ENCODE results near the gene LRBA. TPM values are rescaled to one million over a fixed set of nuclear protein-coding genes. Genes with fewer than 3 reads are reported as not detected.
"Not testable (repeated sequence)": the region's sequence is repeated elsewhere in the genome, so short reads cannot be mapped to it uniquely, and the experiment has no call there.

LRBA gene
- total RNA-seq, 1 donor from 2014 or later = 70.5 TPM

DNA sequence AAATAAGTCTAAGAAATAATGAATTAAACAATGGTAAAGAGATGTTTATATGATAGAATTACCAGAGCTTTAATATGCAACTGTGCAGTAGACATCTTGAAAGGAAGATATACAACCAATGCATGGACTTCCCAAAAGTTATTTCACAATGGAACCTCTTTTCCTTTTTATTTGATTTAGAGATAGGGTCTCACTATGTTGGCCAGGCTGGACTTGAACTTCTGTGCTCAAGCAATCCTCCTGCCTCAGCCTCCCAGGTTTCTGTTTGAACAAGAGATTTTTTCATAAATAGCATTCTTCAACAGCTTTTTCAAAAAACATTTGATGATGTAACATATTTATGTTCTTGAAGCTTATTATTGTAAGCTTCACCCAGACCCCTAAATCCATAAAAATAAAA, 72.0 kb downstream of the LRBA start:
- no peak for DNase-seq

DNA sequence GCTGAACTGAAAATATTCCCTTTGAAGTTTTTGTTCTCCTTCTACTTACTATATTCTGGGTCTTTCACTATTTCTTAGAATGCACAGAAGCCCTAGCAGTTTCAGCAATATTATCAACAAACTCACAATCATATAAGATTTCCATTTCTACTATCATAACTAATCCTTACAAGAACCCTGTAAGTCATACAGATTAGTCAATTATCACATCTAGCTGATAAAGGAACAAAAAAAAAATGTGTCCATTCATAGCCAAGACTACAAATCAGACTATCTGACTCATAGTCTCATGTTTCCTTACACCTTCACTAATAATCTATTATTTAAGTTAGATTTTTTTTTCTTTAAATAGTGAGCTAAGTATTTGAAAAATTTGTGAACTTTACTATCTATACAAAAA, 72.5 kb downstream of the LRBA start:
- DNase-seq = no peak

DNA sequence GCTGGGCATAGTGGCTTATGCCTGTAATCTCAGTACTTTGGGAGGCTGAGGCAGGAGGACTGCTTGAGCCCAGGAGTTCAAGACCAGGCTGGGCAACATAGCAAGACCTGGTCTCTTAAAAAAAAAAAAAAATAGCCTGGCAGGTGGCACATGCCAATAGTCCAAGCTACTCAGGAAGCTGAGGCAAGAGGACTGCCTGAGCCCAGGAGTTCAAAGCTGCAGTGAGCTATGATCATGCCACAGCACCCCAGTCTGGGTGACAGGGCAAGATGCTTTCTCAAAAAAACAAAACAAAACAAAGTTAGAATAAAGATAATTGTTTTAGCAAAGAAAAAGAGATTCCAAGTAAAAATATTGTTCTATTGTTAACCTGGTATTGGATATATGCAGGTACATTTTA, 75.0 kb downstream of the LRBA start:
- DNase-seq = no peak

DNA sequence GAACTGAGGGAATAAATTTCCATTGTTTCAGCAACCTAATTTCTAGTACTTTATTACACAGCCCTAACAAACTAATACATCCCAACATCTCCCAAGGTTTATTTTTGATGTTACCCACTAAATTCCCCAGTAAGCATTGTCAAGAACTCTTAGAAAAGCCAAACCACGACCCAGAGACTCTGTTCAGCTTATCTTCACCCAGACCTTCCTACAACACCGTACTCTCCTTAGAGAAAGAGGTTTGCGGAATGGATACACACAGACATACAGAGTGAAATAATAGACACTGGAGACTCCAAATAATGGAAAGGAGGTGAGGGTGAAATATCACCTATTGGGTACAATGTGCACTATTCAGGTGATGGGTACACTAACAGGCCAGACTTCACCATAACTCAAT, 75.6 kb downstream of the LRBA start:
- no peak for DNase-seq

DNA sequence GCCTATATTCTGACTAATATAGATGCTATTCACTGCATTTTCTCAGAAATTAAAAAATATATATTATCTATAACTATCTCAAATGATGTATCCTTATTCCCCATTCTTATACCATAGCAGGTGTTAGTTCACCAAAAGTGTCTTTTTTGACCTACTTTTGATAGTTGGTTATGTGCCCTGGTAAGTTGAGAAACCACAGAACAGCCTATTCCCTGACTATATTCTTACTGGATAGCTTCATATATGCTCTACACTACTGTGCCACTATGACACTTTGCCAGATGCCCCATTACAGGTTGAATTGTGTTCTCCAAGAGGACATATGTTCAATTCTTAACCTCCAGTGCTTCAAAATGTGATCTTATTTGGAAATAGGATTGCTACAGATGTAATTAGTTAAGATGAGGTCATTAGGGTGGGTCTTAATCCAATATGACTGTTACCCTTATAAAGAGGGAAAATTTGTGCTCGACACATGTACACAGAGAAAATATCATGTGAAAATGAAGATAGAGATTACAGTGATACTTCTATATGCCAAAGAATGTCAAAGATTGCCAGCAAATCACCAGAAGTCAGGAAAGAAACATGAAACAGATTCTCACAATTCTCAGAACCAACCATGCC, 76.1 kb downstream of the LRBA start:
- no peak for DNase-seq

DNA sequence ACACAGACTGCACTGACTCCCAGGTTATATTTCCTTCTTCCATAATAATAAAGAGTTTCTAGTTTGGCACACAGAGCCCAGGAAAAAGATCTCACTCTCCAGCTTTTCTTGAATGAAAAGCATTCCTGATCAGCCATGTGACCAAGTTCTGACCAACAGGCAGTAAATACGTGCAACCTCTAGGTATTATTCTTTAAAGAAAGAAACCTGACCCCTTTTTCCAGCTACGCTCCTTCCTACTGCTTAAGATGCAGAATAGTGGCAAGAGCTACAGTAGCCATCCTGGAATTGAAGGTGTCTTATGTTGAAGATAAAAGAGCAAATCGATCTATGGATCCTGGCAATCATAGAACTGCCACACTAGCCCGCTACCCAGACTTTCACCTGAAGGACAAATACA, 76.7 kb downstream of the LRBA start:
- DNase-seq = no peak

DNA sequence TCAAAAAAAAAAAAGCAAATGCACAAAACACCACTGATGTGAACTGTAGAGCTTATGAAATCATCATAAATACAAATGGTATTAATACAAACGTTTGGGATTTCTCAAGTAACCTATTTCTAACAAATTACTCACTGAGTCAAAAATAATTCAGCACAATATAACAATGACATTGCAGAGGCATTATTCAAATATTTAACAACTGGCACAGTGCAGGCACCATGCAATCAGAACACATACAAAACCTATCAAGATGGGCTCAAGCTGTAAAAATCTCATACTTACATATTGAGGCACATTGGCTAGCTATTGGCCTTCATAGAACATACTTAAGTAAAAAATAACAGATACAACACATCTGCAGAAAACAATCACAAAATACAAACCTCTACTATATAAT, 81.1 kb downstream of the LRBA start:
- no peak for DNase-seq

DNA sequence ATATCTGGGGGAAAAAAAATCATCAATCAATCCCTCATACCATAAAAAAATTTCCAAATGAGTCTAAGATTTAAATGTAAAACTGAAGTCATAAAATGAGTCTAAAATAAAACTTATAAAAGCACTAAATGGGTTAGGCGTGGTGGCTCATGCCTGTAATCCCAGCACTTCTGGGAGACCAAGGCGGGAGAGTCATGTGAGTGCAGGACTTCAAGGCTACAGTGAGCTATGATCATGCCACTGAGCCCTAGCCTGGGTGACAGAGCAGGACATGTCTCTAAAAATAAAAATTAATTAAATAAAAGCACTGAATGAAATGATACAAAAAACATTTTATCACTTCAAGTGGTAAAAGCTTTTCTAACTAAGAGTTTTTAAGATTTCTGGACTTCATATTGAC, 83.3 kb downstream of the LRBA start:
- no peak for DNase-seq

DNA sequence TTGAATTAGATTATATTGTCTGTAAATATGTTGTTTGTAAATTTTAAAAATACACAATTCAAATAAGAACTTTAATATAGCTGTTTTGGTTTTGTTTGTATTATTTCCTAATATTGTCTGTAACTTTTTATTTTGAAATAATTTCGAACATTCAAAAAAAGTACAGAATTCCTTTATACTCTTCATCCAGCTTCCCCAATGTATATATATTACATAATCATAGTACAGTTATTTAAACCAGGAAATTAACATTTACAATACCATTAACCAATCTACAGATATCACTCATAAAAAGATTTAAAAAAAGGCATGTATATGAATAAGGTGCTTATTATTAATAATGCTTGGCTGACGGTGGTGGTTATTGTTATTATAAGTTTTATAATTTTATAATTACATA, 84.1 kb downstream of the LRBA start:
- no peak for DNase-seq

DNA sequence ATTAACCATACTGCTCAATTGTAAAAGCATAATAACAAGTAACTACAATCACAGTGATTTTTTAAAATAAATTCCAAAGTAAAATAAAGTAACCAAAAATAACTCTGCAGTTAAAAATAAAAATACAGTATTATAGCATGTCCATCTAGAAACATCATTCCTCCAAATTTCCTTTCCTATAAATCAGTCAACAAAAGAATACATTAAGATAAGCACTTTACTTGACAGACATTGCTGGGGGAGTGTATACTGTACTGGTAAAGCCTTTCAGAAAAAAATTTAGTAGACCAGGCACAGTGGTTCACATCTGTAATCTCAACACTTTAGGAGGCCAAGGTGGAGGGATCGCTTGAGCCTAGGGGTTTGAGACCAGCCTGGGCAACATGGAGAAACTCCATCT, 91.1 kb downstream of the LRBA start:
- no peak for DNase-seq

DNA sequence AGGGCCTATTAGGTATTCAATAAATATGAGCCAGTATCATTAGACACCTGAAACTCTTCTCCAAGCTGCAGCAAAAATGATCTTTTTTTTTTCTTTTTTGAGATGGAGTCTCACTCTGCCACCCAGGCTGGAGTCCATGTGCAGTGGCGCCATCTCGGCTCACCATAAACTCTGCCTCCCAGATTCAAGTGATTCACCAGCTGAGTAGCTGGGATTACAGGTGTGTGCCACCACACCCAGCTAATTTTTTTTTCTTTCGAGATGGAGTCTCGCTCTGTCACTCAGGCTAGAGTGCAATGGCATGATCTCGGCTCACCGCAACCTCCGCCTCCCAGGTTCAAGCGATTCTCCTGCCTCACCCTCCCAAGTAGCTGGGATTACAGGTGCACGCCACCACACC, 93.6 kb downstream of the LRBA start:
- DNase-seq = not testable (repeated sequence)

DNA sequence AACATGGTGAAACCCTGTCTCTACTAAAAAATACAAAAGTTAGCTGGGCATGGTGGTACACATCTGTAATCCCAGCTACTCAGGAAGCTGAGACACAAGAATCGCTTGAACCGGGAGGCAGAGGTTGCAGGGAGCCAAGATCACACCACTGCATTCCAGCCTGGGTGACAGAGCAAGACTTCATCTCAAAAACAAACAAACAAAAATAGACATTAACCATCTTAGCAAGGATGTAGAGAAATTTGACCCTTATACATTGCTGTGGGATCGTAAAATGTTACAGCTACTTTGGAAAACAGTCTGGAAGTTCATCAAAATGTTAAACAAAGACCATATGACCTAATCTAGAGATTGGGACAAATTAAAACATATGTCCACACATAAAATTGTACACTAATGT, 96.5 kb downstream of the LRBA start:
- DNase-seq = not testable (repeated sequence)

DNA sequence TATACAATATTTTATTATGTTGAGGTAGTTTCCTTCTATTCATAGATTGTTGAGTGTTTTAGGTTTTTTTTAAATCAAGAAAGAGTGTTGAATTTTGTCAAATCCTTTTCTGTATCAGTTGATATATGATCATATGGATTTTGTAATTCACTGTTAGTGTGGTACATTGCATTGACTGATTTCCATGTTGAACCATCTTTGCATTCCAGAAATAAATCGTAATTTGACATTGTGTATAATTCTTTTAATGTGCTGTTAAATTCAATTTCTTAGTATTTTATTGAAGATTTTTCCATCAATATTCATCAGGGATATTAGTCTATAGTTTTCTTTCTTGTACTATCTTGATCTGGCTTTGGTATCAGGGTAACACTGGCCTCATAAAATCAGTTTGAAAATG, 103.8 kb downstream of the LRBA start:
- DNase-seq = no peak

DNA sequence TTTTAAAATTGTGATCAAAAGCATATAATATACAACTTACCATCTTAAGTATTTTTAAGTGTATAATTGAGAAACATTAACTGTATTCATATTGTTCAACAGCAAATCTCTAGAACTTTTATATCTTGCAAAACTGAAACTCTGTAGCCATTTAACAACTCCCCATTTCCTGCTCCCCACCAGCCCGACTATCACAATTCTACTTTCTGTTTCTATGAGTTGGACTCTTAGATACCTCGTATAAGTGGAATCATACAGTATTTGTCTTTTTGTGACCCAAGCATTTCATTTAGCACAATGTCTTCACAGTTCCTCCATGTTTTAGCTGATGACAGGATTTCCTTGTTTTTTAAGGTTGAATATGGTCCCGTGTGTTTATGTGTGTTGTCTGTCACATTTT, 106.0 kb downstream of the LRBA start:
- no peak for DNase-seq

DNA sequence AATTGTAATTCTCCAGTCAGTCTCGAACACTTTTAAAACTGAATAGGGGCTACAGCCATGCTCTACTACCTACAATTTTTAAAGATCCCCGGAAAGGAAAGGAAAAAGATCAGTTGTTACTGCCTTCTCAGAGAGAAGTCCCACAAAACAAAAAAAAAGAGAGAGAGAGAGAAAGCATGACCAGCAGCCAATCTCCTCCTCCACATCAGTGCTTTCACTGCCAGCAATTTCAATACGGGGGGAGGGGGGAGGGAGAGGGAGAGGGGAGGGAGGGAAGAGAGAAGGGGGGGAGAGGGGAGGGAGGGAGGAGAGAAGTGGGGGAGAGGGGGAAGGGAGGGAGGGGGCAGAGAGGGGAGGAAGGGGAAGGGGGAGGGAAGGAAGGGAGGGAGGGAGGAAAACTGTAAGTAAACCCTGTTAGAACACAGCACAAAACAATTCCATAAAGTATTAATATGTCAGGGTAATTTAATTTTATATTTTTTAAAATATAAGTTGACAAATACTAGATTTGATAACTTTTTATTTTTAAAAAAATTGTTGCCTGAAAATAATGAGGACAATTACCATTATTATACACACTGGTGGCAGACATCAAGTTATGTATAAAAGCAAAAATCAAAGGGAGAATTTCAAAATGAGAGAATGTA, 108.0 kb downstream of the LRBA start:
- no peak for DNase-seq

DNA sequence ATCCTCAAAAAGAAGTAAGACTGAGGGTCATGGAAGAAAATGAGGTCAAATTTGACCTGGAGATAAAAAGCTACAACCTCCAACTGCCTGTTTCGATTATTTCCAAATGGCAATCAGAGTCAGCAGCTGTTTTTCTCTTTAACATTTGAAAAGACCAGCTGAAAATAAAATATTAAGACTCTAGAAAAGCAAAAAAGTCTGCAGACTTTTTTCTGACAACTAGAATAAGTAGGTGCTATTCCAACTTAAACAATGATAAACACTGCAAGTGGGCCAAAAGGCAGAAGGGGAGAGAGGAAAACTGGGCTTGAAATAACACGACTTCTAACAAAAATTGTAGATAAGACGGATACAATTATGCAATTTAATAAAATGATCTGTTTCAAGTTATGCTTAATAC, 110.4 kb downstream of the LRBA start:
- DNase-seq = no peak

DNA sequence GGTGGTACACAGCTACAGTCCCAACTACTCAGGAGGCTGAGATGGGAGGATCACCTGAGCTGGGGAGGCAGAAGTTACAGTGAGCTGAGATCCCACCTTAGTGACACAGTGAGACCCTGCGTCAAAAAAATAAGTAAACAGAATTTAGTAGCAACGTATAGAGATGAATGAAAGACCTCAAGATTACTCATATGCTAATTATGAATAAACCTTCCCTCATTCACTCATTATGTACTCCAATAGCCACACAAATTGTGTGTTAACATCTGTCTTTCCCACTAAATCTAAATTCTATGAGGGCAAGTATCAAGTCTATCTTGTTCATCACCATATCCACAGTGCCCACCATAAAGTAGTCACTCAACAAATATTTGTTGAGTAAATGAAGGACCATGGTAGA, 111.5 kb downstream of the LRBA start:
- DNase-seq = no peak

DNA sequence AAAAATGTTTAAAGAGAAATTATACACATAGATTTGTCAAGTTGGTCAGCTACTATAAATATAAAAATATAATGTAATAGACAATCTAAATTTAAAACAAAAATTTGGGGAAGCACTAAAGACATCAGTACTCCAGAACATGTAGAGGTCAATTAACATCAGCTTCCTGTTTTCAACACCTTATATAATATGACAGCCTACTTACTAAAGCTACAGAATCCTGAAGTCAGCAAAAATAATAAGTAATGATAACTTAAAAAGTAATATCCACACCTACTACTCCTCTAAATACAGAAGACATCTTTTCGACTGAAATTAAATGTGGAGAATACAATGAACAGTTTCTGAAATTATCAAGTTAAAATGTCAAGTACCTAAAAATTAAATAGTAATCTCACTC, 118.6 kb downstream of the LRBA start:
- DNase-seq = no peak

DNA sequence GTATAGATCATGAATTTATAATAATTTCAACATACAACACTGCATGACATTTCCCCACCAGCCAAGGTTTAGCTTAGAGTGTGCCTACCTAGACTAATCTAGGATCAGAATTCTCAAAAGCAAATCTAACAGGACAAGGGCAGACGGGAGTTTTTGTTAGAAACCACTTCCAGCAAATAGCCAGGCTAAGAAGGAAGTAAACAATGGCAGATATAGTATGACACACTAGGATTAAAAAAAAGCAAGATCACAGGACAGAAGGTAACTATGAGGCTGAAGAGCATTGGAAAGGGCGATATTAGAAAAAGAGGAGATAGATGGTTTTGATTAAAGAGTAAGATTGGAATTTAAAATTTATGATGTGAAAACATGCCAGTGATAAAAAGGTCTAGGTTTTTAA, 124.8 kb downstream of the LRBA start:
- no peak for DNase-seq

DNA sequence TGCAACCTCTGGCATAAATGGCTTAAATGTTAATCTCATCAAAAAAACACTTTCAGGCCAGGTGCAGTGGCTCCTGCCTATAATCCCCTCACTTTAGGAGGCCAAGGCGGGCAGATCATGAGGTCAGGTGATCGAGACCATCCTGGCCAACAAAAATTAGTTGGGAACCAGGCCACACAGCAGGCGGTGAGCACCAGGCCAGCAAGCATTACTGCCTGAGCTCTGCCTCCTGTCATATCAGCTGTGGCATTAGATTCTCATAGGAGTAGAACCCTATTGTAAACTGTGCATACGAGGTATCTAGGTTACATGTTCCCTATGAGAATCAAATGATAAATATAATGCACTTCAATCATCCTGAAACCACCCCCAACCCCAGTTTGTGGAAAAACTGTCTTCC, 125.8 kb downstream of the LRBA start:
- no peak for DNase-seq

DNA sequence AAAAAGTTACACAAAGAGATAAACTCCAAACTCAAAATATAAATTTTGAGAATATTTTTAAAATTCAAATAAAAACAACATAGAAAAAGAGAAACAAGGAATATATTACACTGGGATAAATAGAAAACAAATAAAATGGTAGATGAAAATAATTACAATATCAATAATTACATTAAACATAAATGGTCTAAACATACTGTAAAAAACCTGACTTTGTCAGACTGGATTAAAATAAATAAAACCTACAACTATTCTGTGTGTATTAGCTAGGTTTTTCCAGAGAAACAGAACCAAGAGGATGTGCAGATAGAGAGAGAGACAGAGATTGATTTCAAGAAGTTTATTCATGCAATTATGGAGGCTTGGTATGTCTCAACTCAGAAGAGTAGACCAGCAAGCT, 126.5 kb downstream of the LRBA start:
- no peak for DNase-seq

DNA sequence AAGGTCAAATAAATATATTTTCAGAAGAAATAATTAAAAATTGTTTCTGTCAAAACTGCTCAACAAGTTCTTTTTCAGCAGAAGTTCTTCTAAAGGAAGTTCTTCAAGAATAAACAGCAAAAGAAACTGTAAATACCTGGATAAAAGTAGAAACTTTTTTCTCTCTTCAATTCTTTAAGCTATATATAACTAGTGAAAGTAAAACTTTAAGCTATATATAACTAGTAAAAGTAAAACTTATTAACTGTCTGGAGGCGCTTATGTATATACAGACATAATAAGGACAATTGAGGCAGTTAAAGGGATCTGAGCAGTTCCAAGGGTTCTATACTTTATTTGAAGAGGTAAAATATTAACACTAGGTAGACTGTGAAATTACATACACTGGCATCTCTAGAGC, 126.9 kb downstream of the LRBA start:
- no peak for DNase-seq

DNA sequence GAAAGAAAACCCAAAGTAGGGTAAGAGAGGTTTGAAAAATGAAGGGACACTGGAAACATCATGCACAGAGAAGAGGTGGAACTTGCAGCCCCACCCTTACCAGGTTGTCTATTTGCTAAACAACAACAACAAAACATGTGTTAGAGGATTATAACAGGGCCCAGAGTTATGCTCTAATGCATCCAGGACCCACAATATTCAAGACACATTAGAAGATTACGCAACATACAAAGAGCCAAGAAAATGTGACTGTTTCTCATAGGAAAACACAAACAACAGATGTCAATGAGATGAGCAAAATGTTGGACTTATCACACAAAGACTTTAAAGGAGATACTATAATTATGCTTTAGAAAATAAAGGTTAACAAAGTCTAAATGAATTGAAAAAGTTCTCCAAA, 128.5 kb downstream of the LRBA start:
- no peak for DNase-seq

DNA sequence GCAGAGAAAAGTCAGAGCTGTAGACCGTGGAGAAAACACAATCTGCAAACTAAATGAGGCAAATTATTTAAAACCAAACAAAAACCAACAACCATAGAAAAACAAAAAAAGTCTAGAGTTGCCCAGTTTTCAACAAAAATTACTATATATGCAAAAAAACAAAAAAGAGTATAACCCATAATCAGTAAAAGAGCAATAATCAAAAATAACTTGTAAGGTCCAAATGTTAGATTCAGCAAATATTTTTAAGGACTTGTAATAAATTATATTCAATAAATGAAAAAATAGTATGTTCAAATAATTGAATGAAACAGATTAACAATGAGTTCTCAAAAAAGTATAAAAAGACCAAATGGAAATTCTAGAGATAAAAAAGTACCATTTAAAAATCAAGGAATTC, 130.5 kb downstream of the LRBA start:
- DNase-seq = no peak

DNA sequence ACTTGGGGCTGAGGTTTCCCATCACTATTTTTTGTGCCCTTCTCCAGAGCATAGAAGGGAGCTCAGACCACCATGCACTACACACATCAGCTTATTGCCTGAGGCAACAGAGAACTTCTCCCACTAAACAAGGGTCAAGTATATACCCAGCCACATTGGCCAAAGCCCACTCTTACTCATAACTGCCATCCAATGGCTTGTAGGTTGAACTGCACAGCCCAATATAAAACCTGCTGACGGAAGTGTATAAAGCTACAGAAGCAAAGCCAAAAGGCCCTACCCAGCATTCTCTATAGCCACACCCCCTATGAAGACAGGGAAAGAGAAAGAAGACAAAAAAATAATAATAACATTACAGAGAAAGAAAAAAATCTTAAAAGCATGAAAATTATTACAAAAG, 139.7 kb downstream of the LRBA start:
- DNase-seq = no peak

Data from skin of body (tissue), 2 donors.